KOPT-K1 (cell line): ENCODE results near the gene NUDT3.

Experiments used
- H3K27ac ChIP-seq: fragments of 200-600 bp; sonication (generic); 2 replicates; pipeline ENCODE4 v1.5.1; 2016; ENCODE audit warnings: antibody characterized with exemption, mild to moderate bottlenecking, low read depth, low read length; ENCODE audit not compliant: poor library complexity, severe bottlenecking
- H3K36me3 ChIP-seq: fragments of 200-600 bp; sonication (generic); 2 replicates; pipeline ENCODE4 v1.5.1; 2017; ENCODE audit warnings: antibody characterized with exemption, mild to moderate bottlenecking, low read length, moderate library complexity; ENCODE audit not compliant: insufficient read depth
- H3K9me3 ChIP-seq: fragments of 200-600 bp; sonication (generic); 2 replicates; pipeline ENCODE4 v1.5.1; 2017; ENCODE audit warnings: antibody characterized with exemption, low read length, mild to moderate bottlenecking; ENCODE audit not compliant: insufficient read depth, poor library complexity, severe bottlenecking

NUDT3 gene

GRCh38 chr6:34295721-34296120 is 96.7 kb downstream of the NUDT3 start:
- Histone ChIP-seq H3K36me3 (peaks cover 28% of the 10 kb centered on the region), H3K9me3 (no peaks in the 10 kb centered on the region), H3K27ac (peak overlapping the region; percentile 25)

- Histone ChIP-seq H3K27ac (no peak overlapping the region), H3K9me3 (no peaks in the 10 kb centered on the region), H3K36me3 (peaks cover 28% of the 10 kb centered on the region)
Observed at GRCh38 chr6:34292954-34293353, 99.5 kb downstream of the NUDT3 start.

GRCh38 chr6:34289137-34289536 is 103.3 kb downstream of the NUDT3 start:
- peak overlapping the region; percentile 49 for H3K27ac ChIP-seq
- no peaks in the 10 kb centered on the region for H3K9me3 ChIP-seq
- peaks cover 38% of the 10 kb centered on the region for H3K36me3 ChIP-seq

GRCh38 chr6:34288581-34288980 is 103.9 kb downstream of the NUDT3 start:
- no peaks in the 10 kb centered on the region for H3K9me3 ChIP-seq
- H3K36me3 ChIP-seq, result peaks cover 35% of the 10 kb centered on the region
- H3K27ac ChIP-seq, result peak overlapping the region; percentile 49

GRCh38 chr6:34285448-34286164 is 106.9 kb downstream of the NUDT3 start:
- peaks cover 12% of the 10 kb centered on the region for H3K36me3 ChIP-seq
- no peaks in the 10 kb centered on the region for H3K9me3 ChIP-seq
- H3K27ac ChIP-seq, result peak overlapping the region; percentile 73

- Histone ChIP-seq H3K9me3 (no peaks in the 10 kb centered on the region), H3K36me3 (peaks cover 12% of the 10 kb centered on the region), H3K27ac (peak overlapping the region; percentile 73)
Observed at GRCh38 chr6:34284563-34285447, 107.7 kb downstream of the NUDT3 start.

GRCh38 chr6:34281702-34282334 is 110.7 kb downstream of the NUDT3 start:
- H3K27ac ChIP-seq, result no peak overlapping the region
- peaks cover 11% of the 10 kb centered on the region for H3K36me3 ChIP-seq

GRCh38 chr6:34280216-34280615 is 112.3 kb downstream of the NUDT3 start:
- Histone ChIP-seq H3K27ac (no peak overlapping the region), H3K36me3 (peaks cover 10% of the 10 kb centered on the region; the same call in 1 of the 2 replicates), H3K9me3 (no peaks in the 10 kb centered on the region)

More at GRCh38 chr6:34281702-34282334, 110.7 kb downstream of the NUDT3 start:
- no peaks in the 10 kb centered on the region for H3K9me3 ChIP-seq

- no peak overlapping the region for H3K27ac ChIP-seq
- H3K9me3 ChIP-seq, result no peaks in the 10 kb centered on the region
- H3K36me3 ChIP-seq, result peaks cover 7% of the 10 kb centered on the region; the same call in 1 of the 2 replicates
Observed at GRCh38 chr6:34278833-34279232, 113.6 kb downstream of the NUDT3 start.

GRCh38 chr6:34277763-34278112 is 114.7 kb downstream of the NUDT3 start:
- Histone ChIP-seq H3K27ac (no peak overlapping the region), H3K9me3 (no peaks in the 10 kb centered on the region), H3K36me3 (peaks cover 7% of the 10 kb centered on the region; the same call in 1 of the 2 replicates)

- Histone ChIP-seq H3K27ac (no peak overlapping the region), H3K36me3 (peaks cover 7% of the 10 kb centered on the region; the same call in 1 of the 2 replicates), H3K9me3 (no peaks in the 10 kb centered on the region)
Observed at GRCh38 chr6:34276881-34277762, 115.3 kb downstream of the NUDT3 start.

- no peaks in the 10 kb centered on the region for H3K9me3 ChIP-seq
- H3K27ac ChIP-seq, result no peak overlapping the region
- H3K36me3 ChIP-seq, result 0 out of 2 replicates have a peak, but pooled peaks cover 7% of the 10 kb centered on the region
Observed at GRCh38 chr6:34276191-34276590, 116.3 kb downstream of the NUDT3 start.

- Histone ChIP-seq H3K27ac (no peak overlapping the region), H3K36me3 (0 out of 2 replicates have a peak, but pooled peaks cover 7% of the 10 kb centered on the region), H3K9me3 (no peaks in the 10 kb centered on the region)
Observed at GRCh38 chr6:34275128-34275804, 117.2 kb downstream of the NUDT3 start.

- Histone ChIP-seq H3K9me3 (no peaks in the 10 kb centered on the region), H3K36me3 (0 out of 2 replicates have a peak, but pooled peaks cover 6% of the 10 kb centered on the region), H3K27ac (no peak overlapping the region)
Observed at GRCh38 chr6:34274129-34274528, 118.3 kb downstream of the NUDT3 start.
